Erythroblast (primary cell): ENCODE data around the gene CSTPP1.

ENCODE experiments used
- GATA1 ChIP-seq: IDR thresholded peaks from 2 replicates; pipeline ENCODE4 v1.6.1; 2011; ENCODE audit warnings: low read depth, mild to moderate bottlenecking, control low read depth, low read length, moderate library complexity
- POLR2A ChIP-seq: IDR thresholded peaks from 2 replicates; pipeline ENCODE4 v1.6.1; 2011; ENCODE audit warnings: mild to moderate bottlenecking, low read length

GRCh38 chr11:47163193-47163592, 226.6 kb downstream of the CSTPP1 start:
- TF ChIP-seq POLR2A (no peak), GATA1 (no peak)
